Osteoblast (primary cell): ENCODE results near the gene MPZL1. TPM values are rescaled to one million over a fixed set of nuclear protein-coding genes. Genes with fewer than 3 reads are reported as not detected.

ENCODE experiments used
- DNase-seq: peaks from one replicate; pipeline ENCODE4 v3.0.0; 2011; ENCODE audit warnings: low spot score, mixed read lengths; ENCODE audit not compliant: insufficient read length; ENCODE audit errors: missing footprints
- H2AFZ ChIP-seq: 2 replicates; pipeline ENCODE4 v1.6.0; 2011; ENCODE audit warnings: mild to moderate bottlenecking, low read length
- H3K27ac ChIP-seq: 2 replicates; pipeline ENCODE4 v1.5.1; 2011; ENCODE audit warnings: mild to moderate bottlenecking, low read depth, low read length, moderate library complexity
- H3K27me3 ChIP-seq: 2 replicates; pipeline ENCODE4 v1.6.0; 2012; ENCODE audit warnings: mild to moderate bottlenecking, control low read depth, inconsistent platforms, low read length, moderate library complexity; ENCODE audit not compliant: insufficient read depth
- H3K36me3 ChIP-seq: 2 replicates; pipeline ENCODE4 v1.5.1; 2011; ENCODE audit warnings: mild to moderate bottlenecking, low read length, control low read depth, moderate library complexity; ENCODE audit not compliant: insufficient read depth
- H3K4me1 ChIP-seq: 2 replicates; pipeline ENCODE4 v1.5.1; 2011; ENCODE audit warnings: mild to moderate bottlenecking, low read length, control low read depth, moderate library complexity; ENCODE audit not compliant: insufficient read depth
- H3K4me2 ChIP-seq: 2 replicates; pipeline ENCODE4 v1.6.0; 2011; ENCODE audit warnings: mild to moderate bottlenecking, low read length; ENCODE audit not compliant: insufficient read depth
- H3K4me3 ChIP-seq: fragments of 200-600 bp; sonication (generic); 3 replicates; pipeline ENCODE4 v1.5.1; 2012; ENCODE audit warnings: mild to moderate bottlenecking, low read length, inconsistent platforms; ENCODE audit not compliant: insufficient read depth
- H3K79me2 ChIP-seq: 2 replicates; pipeline ENCODE4 v1.6.0; 2012; ENCODE audit warnings: mild to moderate bottlenecking, low read length, control low read depth, inconsistent platforms; ENCODE audit not compliant: insufficient read depth
- H3K9me3 ChIP-seq: 2 replicates; pipeline ENCODE4 v1.5.1; 2011; ENCODE audit warnings: low read depth, low read length, control low read depth
- H4K20me1 ChIP-seq: 2 replicates; pipeline ENCODE4 v1.6.0; 2012; ENCODE audit warnings: mild to moderate bottlenecking, low read length, control low read depth; ENCODE audit not compliant: insufficient read depth
- CTCF ChIP-seq: IDR thresholded peaks from 2 replicates; pipeline ENCODE4 v1.5.1; 2011; ENCODE audit warnings: mild to moderate bottlenecking, low read depth, low read length, moderate library complexity; ENCODE audit errors: extremely low read depth
- total RNA-seq: library from RNA; depleted of rRNA; stranded (reverse); fragments of >200 nt; gene quantifications from 2 replicates; pipeline ENCODE4 v1.2.3, GENCODE V29; 2012

MPZL1 gene
- total RNA-seq, 1 donor: 189 TPM

GRCh38 chr1:167734227-167734626, 12.4 kb downstream of the MPZL1 start:
- Histone ChIP-seq H3K9me3 (no peaks in the 10 kb centered on the region), H4K20me1 (peaks cover 81% of the 10 kb centered on the region), H3K27ac (no peak overlapping the region), H3K79me2 (peaks cover 98% of the 10 kb centered on the region), H3K36me3 (peaks cover 27% of the 10 kb centered on the region), H2AFZ (no peak overlapping the region), H3K4me2 (no peak overlapping the region), H3K4me3 (no peak overlapping the region), H3K27me3 (no peaks in the 10 kb centered on the region), H3K4me1 (no peaks in the 10 kb centered on the region)
- no peak for DNase-seq
- TF ChIP-seq CTCF: no peak

- H3K27ac ChIP-seq: no peak overlapping the region
- H3K4me2 ChIP-seq: no peak overlapping the region
- H3K4me3 ChIP-seq: no peak overlapping the region
- DNase-seq: no peak
- no peak for TF ChIP-seq CTCF
- H4K20me1 ChIP-seq: peaks cover 80% of the 10 kb centered on the region
- H2AFZ ChIP-seq: no peak overlapping the region
- no peaks in the 10 kb centered on the region for H3K27me3 ChIP-seq
- no peaks in the 10 kb centered on the region for H3K9me3 ChIP-seq
- H3K36me3 ChIP-seq: peaks cover 27% of the 10 kb centered on the region
- peaks cover 98% of the 10 kb centered on the region for H3K79me2 ChIP-seq
- no peaks in the 10 kb centered on the region for H3K4me1 ChIP-seq
Measured at GRCh38 chr1:167734841-167735240, 13.1 kb downstream of the MPZL1 start.

GRCh38 chr1:167737169-167737568, 15.4 kb downstream of the MPZL1 start:
- H3K27ac ChIP-seq: no peak overlapping the region
- TF ChIP-seq CTCF: no peak
- no peak overlapping the region for H2AFZ ChIP-seq
- H3K4me3 ChIP-seq: no peak overlapping the region
- no peak for DNase-seq
- H3K36me3 ChIP-seq: peaks cover 10% of the 10 kb centered on the region
- H4K20me1 ChIP-seq: peaks cover 82% of the 10 kb centered on the region
- no peak overlapping the region for H3K4me2 ChIP-seq
- H3K27me3 ChIP-seq: no peaks in the 10 kb centered on the region
- H3K79me2 ChIP-seq: peaks cover 98% of the 10 kb centered on the region
- peaks cover 2% of the 10 kb centered on the region for H3K4me1 ChIP-seq
- no peaks in the 10 kb centered on the region for H3K9me3 ChIP-seq

- no peak overlapping the region for H3K4me3 ChIP-seq
- H3K27ac ChIP-seq: no peak overlapping the region
- no peak overlapping the region for H2AFZ ChIP-seq
- no peak overlapping the region for H3K4me2 ChIP-seq
- H3K4me1 ChIP-seq: peaks cover 4% of the 10 kb centered on the region
- no peaks in the 10 kb centered on the region for H3K9me3 ChIP-seq
- H3K79me2 ChIP-seq: peaks cover 96% of the 10 kb centered on the region
- H4K20me1 ChIP-seq: peaks cover 78% of the 10 kb centered on the region
- no peak for DNase-seq
- no peak for TF ChIP-seq CTCF
- peaks cover 7% of the 10 kb centered on the region for H3K36me3 ChIP-seq
- no peaks in the 10 kb centered on the region for H3K27me3 ChIP-seq
Measured at GRCh38 chr1:167738158-167738557, 16.4 kb downstream of the MPZL1 start.
